HG02852 (cell line): ENCODE measurements around the gene GID8.
"Not testable (repeated sequence)": the region's sequence is repeated elsewhere in the genome, so short reads cannot be mapped to it uniquely, and the experiment has no call there.

Experiments
- ATAC-seq: cut with Tn5 transposase; IDR thresholded peaks from one replicate; pipeline ENCODE4 v1.9.1; 2021; ENCODE audit warnings: mild to moderate bottlenecking, moderate library complexity; ENCODE audit not compliant: unreplicated experiment

Gene GID8

GRCh38 chr20:62921119-62921687, 16.7 kb upstream of the GID8 start:
- ATAC-seq: no peak

- ATAC-seq: no peak
Measured at GRCh38 chr20:62922451-62922921, 15.5 kb upstream of the GID8 start.

- not testable (repeated sequence) for ATAC-seq
Measured at GRCh38 chr20:62923059-62923668, 14.8 kb upstream of the GID8 start.

- no peak for ATAC-seq
Measured at GRCh38 chr20:62923669-62924441, 14.1 kb upstream of the GID8 start.

GRCh38 chr20:62924442-62925075, 13.4 kb upstream of the GID8 start:
- ATAC-seq: no peak

GRCh38 chr20:62925076-62925419, 12.9 kb upstream of the GID8 start:
- no peak for ATAC-seq

GRCh38 chr20:62925420-62926228, 12.3 kb upstream of the GID8 start:
- ATAC-seq: peak; percentile 1

GRCh38 chr20:62926229-62927127, 11.5 kb upstream of the GID8 start, which contains the start of gene DIDO1:
DIDO1 (minus strand) TSS chr20:62926505.
- peak; percentile 71 for ATAC-seq

GRCh38 chr20:62927128-62927705, 10.7 kb upstream of the GID8 start:
- ATAC-seq: no peak

- no peak for ATAC-seq
Measured at GRCh38 chr20:62928246-62928939, 9.6 kb upstream of the GID8 start.

- ATAC-seq: no peak
Measured at GRCh38 chr20:62929051-62929538, 8.9 kb upstream of the GID8 start.

GRCh38 chr20:62931464-62931863, 6.5 kb upstream of the GID8 start:
- ATAC-seq: no peak

GRCh38 chr20:62933966-62934365, 4.0 kb upstream of the GID8 start:
- ATAC-seq: no peak

GRCh38 chr20:62935204-62935967, 2.6 kb upstream of the GID8 start:
- ATAC-seq: no peak

GRCh38 chr20:62935968-62936585, 1.9 kb upstream of the GID8 start:
- no peak for ATAC-seq

- ATAC-seq: peak; percentile 84
Measured at GRCh38 chr20:62937268-62938104, 461 bp upstream of the GID8 start.

GRCh38 chr20:62940875-62941274, 2.9 kb downstream of the GID8 start:
- no peak for ATAC-seq
